ENCODE results near the gene RRAS2.

DNA sequence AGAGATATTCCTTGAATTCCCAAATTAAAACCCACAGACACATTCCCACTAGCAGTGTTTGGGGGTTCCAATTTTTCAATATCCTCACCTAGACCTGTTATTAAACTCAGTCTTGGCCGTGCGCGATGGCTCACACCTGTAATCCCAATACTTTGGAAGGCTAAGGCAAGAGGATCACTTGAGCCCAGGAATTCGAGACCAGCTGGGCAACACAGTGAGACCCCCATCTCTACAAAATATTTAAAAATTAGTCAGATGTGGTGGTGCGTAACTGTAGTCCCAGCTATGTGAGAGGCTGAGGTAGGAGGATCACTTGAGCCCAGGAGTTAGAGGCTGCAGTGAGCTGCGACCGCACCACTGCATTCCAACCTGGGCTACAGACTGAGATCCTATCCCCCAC lies 53.3 kb downstream of the RRAS2 start:
- TF ChIP-seq SUZ12 (IDR thresholded peaks at IDR 0.05; ENCODE audit: extremely low read depth, insufficient read depth, insufficient read length) (no peak), ZNF274 (IDR thresholded peaks at IDR 0.05; ENCODE audit: low read depth, low read length) (no peak), YY1 (IDR thresholded peaks at IDR 0.05; ENCODE audit: insufficient read depth, insufficient read length) (no peak)

All from NT2/D1 (cell line).